ENCODE results near the gene TK2.
"Not testable (repeated sequence)": the region's sequence is repeated elsewhere in the genome, so short reads cannot be mapped to it uniquely, and the experiment has no call there.

TK2 gene

DNA sequence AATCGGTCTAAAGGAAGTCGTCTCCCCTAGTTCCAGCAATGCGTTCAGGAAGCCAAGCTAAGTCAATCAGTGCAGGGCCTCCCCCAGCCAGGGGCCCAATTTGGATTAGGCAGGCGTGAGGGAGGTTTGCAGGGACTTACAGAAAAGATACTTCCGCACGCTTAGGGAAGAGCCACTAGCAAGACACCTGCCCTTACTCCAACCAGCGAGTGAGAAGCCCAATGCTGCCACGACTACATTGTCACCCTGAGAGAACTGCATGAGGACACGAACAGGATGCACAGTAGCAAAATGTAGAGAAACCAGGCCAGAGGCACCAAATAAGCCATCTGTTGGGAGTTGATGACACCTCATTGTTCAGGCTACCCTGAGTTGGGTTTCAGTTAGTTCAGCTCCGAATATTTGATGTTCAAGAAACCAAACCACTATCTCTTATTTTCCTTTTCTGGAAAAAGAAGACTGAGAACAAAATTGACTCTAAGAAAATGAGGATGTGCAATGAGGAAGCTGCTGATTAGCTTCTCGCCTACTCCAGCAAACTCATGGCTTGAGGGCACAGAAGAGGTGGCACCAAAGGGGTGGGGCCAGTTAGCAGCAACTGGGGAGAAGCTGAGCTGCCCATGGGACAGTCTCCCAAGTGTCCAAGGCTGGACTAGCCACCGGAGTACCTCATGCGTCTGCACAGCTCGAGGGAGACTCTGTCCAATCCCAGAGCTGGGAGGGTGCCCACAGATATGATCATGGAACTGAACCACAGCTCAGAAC, 29.3 kb downstream of the TK2 start:
- DNase-seq (ENCODE audit: low read depth), result no peak

DNA sequence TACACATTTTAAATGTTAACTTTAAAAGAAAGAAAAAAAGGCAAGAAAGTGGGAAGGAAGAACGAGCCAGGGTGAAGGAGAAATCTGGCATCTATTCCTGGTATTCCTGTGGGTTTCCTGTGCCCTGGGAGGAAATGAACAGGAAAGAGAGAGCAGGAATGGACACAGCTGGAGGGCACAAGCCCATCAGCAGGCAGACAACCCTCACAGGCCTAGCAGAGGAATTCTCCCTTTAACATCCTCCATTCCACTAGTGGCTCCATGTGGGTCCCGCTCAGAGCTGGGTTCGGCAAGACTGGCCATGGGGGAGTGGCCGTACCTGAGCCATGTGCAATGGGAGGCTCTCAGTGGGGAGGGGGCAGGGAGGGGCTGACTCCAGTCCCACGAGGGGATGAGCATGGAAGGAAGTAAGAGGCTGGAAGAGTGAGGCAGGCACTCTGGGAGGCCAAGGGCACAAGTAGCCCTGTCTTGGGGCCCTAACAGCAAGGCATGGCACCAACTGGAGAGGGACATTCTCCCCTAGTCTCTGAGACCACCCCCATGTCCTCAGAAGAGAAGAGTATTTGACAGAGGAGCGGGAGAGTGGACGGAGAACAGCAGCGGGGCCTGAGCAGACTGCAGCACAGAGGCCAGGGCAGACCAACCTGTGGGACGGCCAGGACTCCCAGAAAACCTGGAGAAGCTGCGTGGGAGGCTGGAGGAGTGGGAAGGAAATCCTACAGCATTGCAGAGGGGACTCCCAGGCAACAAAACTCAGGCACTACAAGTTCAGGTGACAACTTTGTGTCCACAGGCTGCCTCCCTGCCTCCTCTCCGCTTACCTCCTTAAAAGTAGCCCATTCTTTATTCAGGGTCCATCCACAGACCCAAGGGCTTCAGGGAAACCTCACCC, 30.2 kb downstream of the TK2 start:
- DNase-seq (ENCODE audit: low read depth), result no peak

GRCh38 chr16:66517586-66518263, 32.2 kb downstream of the TK2 start:
- no peak for DNase-seq (ENCODE audit: low read depth)

GRCh38 chr16:66516808-66517585, 32.9 kb downstream of the TK2 start:
- DNase-seq (ENCODE audit: low read depth), result peak; percentile 47

- DNase-seq (ENCODE audit: low read depth), result no peak
Measured at GRCh38 chr16:66516509-66516807, 33.5 kb downstream of the TK2 start.

- no peak for DNase-seq (ENCODE audit: low read depth)
Measured at GRCh38 chr16:66515596-66516508, 34.1 kb downstream of the TK2 start.

- not testable (repeated sequence) for DNase-seq (ENCODE audit: low read depth)
Measured at GRCh38 chr16:66514980-66515595, 34.8 kb downstream of the TK2 start.

GRCh38 chr16:66514391-66514790, 35.5 kb downstream of the TK2 start:
- not testable (repeated sequence) for DNase-seq (ENCODE audit: low read depth)

- DNase-seq (ENCODE audit: low read depth), result no peak
Measured at GRCh38 chr16:66513111-66513723, 36.7 kb downstream of the TK2 start.

DNA sequence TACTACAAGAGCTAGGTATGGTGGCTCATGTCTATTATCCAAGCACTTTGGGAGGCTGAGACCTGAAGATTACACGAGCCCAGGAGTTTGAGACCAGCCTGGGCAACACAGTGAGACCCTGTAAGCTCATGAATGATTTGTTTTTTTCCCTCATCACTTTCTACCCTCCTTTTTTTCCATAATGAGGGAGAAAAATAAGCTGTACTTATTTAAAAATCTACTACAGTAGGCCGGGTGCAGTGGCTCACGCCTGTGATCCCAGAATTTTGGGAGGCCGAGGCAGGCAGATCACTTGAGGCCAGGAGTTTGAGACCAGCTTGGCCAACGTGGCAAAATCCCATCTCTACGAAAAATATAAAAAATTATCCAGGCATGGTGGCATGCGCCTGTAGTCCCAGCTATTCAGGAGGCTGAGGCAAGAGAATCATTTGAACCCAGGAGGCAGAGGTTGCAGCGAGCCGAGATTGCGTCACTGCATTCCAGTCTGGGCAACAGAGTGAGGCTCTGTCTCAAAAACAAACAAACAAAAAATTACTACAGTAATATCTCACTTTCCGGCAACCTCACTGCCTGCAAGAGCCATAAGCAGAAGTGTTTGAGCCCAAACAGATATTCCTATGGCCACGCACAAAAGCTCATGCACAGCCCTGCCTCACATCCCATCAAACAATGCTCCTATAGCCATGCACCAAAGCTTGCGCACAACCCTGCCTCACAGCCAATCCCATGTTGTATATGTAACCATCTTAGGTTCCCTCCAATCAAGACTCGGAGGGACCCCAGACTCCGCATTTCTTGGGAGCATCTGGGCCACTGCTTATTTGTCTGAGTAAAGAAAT, 37.4 kb downstream of the TK2 start:
- DNase-seq (ENCODE audit: low read depth), result no peak

DNA sequence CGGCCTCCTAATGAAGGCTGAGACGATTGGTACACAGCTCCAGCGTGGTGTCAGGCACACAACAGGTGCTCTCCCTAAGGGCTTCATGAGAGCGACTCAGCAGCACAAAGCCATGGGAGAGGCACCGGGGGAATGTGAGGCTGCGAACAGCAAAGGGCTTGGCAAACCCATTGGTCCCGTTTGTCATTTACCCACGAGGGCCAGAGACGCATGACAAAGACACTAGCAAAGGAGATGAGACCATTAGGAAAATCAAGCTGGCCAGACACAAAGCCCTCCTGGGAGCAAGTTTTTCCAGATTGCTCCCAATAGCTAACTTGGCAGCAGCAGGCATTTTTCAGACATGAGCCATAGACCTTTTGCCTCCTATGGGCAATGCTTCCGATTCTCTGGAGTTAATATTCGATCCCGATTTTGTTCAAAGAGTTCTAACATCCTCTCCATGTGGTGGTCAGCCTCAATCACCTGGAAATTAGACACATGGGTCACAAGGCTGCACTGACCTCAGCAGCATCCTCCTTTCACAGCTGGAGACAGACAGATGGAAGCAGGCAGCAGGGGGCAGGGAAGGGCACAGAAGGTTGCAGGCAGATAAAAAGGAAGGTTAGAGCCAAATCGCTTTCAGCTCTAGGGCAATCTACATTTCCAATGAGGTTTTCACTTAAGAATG, 38.2 kb downstream of the TK2 start:
- no peak for DNase-seq (ENCODE audit: low read depth)

DNA sequence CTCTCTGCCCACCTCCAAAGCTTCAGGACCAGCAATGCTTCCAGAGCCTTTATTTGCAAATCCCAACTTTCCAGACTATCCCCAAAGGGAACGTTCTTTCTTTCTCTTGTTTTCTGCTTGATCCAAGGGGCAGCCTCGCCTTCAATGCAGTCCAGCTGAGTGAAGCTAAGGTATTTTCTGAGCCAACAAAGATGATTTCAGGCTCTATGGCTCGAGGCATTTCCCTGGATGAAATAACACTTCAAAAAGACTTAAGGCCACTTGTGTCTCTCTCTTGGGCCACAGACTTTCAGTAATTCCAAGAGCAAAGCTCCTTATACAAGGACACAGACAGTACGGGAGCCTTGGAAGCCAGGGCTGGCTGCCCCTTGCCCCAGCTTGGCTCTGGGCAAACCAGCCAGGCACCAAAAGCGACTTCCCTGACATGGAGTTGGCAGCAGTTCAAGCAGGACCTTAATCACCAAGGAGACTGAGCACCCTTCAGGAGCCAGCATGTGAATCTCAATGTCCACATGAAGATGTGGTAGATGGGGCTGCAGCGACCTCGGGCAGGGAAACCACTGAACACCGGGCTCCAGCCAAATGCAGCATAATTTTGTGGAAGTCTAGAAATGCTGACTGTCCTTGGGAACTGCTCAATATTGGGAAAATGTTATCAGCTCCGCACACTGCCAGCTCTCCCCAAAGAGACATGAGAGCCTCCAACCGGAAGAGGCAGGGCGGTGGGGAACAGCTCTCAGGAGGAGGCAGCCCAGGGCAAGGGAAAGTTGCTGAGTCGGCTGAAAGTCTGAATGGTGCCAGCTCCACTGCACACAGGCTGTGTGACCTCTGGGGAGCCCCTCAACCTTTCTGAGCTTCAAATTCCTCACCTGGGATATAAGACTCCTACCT, 39.0 kb downstream of the TK2 start:
- no peak for DNase-seq (ENCODE audit: low read depth)

DNA sequence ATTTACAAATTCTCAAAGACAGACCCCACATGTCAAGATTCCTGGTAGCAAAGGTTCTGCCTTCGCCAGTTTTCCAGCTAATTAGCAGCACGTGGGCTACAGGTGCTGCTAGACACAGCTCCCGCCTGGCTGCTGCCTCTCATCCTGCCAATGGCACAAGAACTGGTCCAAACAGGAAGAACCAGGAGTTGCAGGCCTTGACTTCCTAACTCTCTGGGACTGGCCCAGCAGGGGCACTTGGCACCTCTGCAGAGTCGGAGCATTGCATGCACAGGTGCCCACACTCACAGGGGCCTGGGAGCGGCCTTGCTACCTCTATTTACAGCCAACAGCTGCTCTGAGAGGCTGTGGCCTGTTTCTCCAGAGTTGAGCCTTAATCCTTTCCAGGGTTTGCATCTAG, 39.6 kb downstream of the TK2 start:
- no peak for DNase-seq (ENCODE audit: low read depth)

GRCh38 chr16:66509576-66509975, 40.3 kb downstream of the TK2 start:
- DNase-seq (ENCODE audit: low read depth), result no peak

- DNase-seq (ENCODE audit: low read depth), result no peak
Measured at GRCh38 chr16:66508914-66509496, 40.9 kb downstream of the TK2 start.

GRCh38 chr16:66508248-66508913, 41.5 kb downstream of the TK2 start:
- no peak for DNase-seq (ENCODE audit: low read depth)
